NCI-H1436 treated with DMSO at 0.1 percent for 48 hours (cell line): Measurements from ENCODE around the gene PPP2R3A.

Source experiments
- DNase-seq: peaks from one replicate; lab custom pipeline; 2025; lab: John Stamatoyannopoulos, UW

Gene PPP2R3A

DNA sequence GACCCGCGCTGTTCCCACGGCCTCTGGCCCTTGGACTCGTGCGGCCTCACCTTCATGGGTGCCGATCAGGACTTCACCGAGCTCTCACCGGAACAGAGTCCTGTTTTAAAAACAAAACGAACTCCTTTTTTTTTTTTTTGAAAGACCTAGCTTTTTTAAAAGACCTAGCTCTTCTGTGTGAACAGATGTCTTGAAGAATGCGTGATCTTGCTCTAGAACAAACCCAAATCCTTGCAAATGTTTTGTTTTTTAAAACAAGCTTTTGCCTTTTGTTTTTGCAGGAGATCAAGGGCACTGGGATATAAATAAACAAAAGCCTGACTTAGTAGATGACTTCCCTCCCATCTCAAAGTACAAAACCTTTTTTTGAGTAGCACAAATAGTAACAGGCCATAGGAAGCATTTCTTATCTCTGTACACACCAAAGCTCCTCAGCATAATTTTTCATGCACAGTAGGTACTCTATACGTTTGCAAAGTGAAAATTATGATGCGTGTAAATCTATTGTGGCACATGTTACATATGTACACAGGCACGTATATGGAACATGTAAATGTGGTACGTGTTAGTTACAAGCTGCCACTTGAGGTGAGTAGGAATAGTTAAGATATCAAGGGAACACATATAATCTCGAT, 231.7 kb downstream of the PPP2R3A start:
- DNase-seq, result no peak
